NK-92 (cell line): ENCODE results near the gene SMOC1.

Source experiments
- DNase-seq: peaks from one replicate; lab custom pipeline; 2025; ENCODE audit not compliant: unreplicated experiment; lab: John Stamatoyannopoulos, UW

SMOC1 gene

DNA sequence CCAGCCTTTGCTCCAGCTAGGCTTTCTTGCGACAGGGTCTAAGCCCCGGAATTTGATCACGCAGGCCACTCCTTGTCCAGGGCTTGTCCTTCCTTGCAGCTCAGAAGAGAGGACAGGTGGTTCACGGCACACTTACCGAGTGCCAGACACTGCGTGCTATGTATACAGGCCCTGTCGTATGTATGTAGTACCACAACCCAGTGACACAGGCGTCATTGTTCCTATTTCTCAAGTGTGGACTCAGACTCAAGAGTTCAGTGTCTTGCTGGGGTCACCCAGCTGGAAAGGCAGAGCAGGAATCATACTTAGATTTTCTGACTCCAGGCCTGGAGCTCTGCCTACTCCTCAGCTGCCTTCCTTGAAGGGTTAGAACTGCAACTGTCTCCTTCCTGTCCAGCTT is 153.9 kb downstream of the SMOC1 start:
- no peak for DNase-seq

DNA sequence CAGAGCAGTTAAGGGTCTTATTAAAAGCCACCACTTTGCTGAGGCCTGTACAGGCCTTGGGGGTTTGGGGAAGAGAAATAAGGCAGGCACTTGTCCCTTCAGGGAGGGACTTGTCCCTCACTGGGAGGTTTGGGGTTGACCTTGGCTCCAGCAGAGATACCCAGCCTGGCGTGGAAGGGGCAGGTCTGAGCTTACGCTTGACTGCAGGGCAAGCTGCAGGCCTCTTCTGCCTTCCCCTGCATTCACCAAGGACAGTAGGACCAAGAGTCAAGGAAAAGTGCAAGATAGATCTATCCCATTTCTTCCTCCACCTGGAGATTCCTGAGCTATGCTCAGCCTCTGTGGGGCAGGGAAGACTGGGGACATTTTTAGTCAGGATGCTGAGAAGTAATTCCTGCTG is 154.3 kb downstream of the SMOC1 start:
- DNase-seq, result no peak

DNA sequence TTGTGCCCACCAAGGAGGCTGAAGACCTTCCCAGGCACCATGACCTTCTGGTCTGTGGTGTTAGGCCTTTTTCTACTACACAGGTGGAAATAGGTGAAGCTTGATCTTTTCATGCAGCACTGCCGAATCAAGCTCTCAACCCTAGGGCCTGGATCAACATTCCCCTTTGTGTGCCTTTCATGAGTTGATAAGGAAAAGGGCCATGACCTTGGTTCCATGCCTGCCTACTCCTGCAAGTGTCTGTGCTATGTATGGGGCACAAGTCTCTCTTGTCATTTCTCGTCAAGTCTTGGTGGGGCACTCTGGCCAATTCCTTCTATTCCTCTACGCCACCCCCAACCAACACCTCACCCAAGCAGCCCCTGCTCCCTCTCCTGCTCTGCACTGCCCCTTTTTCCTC is 155.0 kb downstream of the SMOC1 start:
- DNase-seq, result no peak

DNA sequence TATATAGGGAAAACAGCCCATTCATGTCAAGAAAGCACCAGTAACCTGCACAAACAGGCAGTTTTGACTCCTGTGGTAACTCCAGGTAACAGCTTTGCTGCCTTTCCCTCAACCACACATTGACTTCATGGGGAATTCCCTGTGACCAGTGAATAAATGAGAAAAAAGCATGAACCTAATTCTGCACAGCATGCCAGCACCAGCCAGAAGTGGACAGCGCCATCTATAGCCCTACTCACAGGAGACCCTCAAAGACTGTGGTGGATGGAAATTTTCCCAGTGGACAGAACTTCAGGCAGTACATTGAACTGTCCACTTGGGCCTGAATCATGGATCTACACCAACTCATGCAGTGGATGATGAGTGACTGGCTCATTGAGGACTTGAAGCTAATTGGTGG is 157.4 kb downstream of the SMOC1 start:
- DNase-seq, result no peak

DNA sequence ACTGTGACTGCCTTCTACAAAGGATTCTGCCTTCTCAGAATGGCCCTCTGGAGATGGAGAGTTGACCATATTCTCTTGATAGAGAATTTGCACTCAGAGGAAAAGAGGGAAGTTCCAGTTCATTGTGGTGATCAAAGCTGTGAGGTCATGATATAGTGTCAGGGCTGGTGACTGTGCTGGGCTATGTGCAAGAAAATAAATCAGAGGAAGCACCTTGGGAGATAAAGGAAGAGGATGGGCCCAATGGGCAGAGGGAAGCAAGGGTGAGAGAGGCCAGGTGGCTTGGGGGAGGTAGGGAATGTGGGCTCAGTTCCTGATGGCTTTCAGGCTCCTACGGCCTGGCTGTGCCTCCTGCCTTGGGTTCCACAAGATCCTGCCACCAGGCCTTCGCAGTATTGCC is 163.8 kb downstream of the SMOC1 start:
- no peak for DNase-seq

DNA sequence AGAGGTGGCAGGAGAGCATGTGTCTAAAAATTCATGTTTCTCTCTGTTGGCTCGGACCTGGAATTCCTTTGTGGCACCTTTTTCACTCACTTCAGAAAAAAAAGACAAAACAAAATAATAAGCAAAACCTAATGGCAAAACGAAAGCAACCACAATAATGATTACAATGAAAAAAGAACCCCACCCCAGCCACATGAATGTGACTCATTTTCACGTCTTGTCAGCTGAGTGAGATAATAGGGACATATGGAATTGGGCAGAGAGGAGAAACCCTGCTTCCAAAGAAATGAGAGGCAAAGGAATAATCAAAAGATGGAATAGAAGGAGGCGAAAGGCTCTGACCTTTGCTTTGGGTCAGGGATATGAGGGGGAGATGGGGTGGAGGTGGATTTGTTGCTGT is 166.1 kb downstream of the SMOC1 start:
- no peak for DNase-seq

DNA sequence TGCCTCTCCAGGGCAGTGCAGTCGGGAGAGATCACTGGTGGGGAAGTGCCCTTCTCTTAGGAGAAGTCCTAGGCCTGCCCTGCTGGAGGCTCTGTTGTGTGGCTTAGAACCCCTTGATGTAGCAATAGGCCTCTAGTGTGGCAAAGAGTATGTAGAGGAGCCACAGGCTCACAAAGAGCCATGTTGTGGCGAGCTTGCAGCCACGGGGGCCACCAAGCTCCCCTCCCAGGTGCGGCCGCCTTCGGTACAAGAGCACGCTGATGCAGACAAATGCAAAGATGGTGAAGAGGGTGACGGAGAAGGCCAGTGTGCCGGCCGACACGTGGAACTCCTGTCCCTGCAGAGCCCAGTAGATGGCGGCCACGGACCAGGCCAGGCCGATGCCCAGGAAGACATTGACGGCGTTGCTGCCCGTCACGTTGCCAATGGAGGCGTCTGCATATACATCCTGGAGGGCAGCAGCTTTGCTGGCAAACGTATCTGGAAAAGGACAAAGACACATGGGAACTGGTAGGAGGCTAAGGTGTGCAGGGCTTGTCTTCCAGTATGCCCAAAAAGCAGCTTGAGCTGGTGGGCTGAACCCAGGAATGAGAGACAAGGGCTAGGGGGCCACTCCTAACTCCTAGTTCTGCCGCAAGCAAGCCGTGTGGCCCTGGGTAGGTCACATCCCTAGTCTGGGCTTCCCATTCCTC is 166.8 kb downstream of the SMOC1 start:
- no peak for DNase-seq

DNA sequence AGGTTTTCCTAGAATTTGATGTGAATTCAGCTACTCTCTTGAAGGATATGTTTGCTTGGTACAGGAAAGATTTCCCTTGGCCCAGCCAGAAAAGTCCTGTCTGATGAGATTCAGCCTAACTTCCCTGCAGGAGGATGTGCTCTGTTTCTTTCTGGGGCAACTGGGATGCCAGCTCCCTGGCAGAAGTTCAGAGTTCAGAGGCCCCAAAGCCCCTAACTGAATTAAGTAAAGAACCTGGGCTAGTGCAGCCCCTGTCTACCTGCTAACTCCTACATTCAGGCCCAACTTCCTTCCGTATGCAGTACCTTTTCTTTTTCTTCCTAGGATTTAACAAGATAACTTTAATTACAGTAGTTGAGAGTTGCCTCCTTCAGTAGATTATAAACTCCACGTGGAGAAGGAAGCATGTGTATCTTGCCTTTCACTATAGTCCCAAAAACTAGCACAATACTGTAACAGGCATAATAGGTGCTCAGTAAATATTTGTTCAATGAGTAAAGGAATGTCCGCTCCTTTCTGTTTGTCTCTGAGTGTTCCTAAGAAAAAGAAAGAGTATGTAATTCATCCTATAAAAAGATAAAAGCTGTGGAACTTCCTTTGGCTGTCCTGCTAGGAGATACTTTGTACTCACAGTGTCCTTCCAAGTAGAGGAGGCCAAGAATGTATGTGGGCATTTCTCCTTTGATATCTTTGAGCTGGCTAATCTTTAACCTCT is 168.5 kb downstream of the SMOC1 start:
- DNase-seq, result no peak

DNA sequence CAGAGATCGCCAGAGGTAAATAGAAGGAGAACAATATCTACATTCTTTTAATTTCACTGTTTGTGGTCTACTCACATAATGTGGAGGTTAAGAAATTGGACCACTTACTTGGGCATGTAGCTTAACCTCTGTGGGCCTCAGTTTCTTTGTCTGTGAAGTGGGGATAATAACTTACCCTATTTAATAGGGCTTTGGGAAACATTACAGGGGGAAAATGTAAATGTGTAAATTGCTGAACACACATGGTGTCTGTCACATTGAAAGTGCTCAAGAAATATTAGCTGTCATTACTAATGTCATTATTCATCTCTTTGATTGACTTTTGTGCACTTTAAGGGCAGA is 169.1 kb downstream of the SMOC1 start:
- DNase-seq, result no peak

DNA sequence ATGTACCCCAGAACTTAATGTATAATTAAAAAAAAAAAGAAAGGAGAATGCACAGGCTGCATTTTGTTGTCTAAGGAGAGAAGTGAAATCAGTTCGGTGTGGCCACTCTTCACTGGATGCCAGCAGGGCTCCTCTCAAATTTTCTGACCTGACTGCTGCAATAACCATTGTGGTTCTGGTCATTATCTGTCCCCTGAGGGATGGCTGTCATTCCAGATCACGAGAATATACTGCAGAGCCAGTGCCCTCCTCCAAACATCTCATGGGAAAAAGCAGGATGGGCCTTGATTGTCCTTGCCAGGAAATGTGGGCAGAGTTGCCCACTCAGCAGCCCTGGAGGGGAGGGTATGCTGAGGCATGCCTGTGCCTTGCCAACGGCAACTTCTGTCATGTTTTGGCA is 170.4 kb downstream of the SMOC1 start:
- no peak for DNase-seq

DNA sequence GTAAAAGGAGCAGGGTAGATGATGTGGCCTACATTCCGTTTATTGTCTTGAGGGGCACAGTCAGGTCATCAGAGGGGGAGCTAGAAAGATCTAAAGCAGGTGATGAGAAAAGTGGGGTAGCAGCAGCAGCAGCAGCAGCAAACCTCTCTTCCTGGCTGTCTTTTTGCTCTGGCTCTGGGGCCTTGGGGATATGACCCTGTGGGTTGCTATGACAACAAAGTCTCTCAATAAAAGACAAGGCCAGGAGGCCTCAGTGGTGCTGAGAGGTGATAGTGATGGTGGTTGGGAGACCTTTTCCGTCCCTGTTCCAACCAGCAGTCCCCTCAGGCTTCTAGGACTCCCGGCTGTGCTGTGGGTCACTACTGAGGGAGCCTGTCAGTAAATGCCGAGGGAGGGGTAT is 170.9 kb downstream of the SMOC1 start:
- no peak for DNase-seq

DNA sequence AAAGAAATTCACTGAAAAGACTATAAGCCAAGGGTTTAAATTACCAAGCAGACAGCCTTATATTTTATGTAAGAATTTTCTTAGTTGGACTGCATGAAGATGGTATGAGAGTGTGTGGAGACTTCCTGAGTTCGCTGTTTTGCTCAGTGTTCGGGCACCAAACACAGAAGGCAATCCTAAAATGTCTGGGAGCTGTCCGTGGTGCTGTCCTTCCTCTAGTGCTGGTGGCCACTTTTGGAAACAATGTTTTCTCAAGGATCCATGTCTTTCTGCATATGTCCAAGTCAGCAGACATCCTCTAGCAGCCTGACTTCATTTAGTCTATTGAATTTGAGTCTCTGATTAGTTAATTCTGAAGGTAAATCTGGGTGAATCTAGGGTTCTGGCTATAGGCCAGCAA is 173.8 kb downstream of the SMOC1 start:
- DNase-seq, result no peak

DNA sequence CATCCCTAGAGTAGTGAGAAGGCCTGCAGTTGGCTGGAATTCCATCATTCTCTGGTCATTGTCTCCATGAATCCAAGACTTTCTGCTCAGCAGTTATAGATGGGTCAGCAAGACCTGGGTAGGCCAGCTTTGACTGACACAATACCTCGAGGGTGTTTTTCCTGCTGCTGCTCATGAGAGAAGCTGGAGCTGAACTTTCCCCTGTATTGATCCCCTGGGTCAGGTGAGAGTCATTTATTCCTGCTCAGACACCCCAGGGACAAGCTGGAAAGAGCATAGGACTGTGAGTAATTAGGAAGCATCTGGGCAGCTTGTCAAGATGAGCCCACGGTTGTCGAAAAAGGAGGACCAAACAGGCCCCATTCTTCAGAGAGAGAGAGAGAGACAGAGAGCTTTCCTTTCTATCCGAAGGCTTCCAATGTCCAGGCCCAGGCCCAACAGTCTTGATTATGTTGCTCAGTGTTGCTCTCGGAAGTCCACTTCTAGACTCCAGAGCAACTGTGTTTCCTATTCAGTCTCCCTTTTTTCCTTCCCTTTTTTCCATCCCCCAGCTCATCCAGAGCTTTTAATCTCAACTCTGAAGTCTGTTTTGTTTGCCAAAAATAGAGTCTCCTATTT is 178.4 kb downstream of the SMOC1 start:
- DNase-seq, result no peak

DNA sequence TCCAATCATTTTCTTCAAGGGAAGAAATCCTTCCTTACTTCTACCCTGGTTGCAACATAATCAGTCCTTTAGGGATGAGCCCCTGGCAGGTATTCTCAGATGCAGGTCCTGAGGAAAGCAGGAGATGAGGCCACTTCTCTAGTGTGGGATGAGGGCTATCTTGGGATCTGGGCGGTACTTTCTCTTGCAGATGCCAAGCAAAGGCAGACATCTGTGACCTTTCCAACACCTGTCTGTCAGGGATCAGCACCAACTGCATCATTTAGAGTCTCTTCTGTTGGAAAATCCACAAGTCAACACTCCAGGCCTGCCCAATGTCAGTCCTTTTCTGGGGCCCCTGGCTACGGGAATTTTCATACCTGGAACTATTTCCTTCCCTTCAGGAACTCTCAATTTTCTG is 180.3 kb downstream of the SMOC1 start:
- no peak for DNase-seq

DNA sequence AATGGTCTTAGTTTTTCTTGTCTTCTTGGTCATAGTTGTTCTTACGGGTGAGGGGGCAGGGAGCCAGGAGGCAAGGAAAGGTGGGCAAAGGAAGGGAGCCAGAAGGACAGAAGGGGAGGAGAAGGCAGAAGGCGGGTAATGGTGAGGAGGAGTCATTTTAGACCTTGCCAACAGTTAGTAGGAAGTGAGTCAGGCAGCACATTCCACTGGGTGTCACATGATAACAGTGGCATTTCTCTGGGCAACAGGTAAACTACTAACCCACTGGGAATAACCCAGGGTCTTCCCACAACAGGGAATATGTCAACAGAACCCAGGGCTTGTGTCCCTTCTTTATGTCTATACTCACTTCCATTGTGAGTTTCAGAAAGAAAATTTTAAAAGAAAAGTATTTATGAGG is 181.9 kb downstream of the SMOC1 start:
- no peak for DNase-seq

DNA sequence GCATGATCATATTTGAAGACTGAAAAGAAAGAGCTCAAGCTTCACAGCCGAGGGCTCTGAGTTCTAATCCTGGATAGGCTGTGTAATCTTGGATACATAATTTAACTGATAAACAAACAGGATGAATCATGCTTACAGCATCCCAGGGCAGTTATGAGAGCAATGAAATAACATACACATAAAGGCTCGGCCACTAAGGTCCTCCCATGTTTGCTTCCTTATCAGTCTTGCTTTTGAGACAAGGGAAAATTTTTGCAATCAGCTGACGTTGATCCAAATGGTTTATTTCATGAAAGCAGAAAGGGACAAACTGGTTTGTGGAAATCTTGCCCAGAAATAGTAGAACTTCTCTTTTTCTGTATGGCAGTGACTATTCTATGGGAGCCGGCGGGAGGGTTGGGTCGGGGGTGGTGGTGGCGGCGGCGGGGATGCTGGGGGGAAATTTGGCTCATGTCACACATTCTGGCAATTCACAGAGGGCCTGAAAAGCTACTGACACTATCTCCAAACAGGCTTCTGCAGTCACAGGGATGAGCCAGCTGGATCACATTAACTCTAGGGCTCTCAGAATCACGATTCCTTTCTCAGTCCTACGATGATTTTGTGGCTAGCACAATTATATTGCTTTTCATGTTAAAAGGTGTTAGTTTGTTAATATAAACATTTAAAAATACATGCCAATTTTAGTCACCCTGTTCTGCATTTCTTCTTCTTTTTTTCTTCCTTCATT is 185.1 kb downstream of the SMOC1 start:
- no peak for DNase-seq

DNA sequence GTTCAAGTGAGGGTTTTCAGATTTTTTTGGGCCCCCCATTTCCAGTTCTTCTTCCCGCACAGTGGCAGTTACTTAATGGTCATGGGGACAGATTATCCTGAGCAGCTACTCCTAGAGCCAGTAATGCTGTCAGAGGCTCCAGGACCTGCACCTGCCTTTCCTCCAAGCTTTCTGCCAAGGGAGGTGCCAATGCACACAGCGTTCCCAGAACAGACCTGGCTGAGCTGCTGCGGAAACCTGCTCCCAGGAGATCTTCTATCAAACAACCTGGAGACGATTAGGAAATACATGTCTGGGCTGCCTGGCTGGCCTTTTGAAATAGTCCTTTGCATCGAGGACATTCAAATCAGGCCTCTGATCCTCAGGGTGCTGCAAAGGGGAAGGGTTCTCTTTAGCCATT is 188.6 kb downstream of the SMOC1 start:
- no peak for DNase-seq

DNA sequence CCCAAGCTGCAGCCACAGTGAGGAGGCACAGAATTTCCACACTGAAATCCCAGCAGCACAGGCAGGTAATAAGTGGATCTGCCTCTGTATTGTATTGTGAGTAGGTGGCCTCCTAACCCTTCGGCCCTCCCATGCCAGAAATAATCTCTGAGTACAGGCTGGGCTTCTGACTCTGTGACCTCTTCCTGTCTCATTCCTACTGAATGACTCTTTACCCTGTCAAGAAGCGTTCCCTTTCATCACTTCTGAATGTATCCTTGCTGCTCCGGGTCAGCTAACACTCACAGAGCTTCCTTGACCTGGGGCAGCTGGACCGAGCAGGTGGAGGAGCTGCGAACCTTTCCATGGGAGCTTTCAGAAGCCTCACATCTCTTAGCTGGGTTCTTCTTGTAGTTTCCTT is 190.0 kb downstream of the SMOC1 start:
- no peak for DNase-seq

DNA sequence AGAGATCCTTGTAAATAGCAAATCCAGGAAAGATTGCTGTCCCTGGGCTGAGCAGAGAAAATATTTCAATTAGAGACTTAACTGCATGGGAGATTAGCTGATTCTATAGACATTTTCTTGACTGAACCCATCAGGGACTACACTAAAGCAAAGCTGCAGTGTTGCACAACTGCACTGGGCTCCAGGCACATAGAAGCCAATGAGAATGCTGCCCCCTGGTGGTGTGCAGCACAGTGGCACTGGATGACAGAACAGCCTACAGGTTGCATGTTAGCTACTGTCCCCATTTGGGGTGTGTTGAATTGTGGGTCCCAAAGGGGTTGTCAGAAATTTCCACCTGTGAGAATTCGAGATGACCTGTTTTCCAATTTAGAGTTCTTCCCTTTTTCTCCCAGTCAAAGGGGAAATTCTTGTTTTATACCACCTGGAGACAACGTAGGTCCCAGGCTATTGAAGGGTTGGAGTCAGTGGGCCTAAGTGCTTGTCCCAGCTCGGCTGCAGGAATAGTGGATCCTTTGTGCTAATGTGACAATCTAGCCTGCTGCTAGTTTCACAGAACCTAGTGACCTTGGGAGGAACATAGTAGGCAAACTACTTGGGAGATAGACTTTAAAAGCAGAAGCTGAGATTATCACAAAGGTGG is 194.8 kb downstream of the SMOC1 start:
- DNase-seq, result no peak

DNA sequence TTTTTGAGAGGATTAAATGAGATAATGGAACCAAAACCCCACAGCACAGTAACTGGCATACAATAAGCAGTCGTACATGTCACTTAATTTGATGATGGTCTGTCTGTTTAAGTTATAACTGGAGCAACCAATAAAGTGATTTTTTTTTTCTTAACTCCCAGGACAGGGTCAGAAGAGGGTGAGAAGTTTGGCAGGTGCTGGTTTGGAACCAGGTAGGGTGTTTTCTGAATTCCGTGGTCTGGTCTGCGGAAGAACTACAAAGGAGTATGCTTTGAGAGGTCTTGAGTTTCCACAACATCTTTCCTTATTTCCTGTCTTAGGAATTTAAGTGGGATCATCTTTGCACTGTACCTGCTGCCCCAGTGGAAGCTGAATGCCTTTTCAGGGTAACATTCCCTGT is 197.8 kb downstream of the SMOC1 start:
- no peak for DNase-seq

DNA sequence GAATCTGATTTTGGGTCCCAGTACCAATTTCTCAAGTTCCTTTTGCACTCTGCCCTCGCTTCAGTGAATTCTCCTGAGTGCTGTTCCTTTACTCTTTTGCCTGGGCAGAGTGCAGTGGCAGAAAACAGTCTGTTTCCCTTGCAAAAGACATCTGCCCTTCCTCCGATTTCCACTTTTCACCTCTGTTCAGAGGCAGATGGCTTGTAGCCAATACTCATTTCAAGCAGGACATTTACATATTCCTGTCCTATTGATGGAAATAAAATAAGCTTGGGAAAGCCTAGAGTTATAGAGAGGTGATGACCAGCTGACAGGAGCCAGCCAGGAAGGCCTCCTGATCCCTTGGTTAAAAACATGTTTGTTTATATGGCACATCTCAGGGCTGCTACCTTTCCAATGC is 198.5 kb downstream of the SMOC1 start:
- no peak for DNase-seq

DNA sequence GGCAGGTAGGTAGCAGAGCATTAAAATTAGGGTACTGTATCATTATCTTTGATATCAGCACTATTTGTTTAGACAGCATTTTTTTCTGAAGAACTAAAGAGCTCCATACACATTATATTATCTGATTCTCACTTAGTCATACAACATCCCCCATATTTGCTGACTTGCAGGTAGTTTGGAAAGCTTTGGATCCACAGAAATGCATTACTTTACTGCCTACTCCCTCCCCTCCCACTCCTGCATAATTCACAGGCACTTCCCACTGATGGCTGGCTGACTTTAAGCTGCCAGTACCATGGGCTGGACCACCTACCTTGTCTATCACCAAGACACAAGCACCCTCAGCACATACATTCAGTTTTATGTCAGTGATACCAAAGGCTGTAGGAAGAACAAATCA is 199.1 kb downstream of the SMOC1 start:
- DNase-seq, result no peak
